K562 (cell line): ENCODE results near the gene DDIT4L. TPM values are rescaled to one million over a fixed set of nuclear protein-coding genes. Genes with fewer than 3 reads are reported as not detected.

Experiments used
- HNRNPK ChIP-seq: fragments of 200-400 bp; formaldehyde crosslinking; IDR thresholded peaks from one replicate; pipeline ENCODE4 v1.6.1; 2018; ENCODE audit warnings: mild to moderate bottlenecking, low read depth, low read length; ENCODE audit not compliant: poor library complexity, severe bottlenecking
- JUN ChIP-seq, 2 experiments: sonication (generic) in 1 of 2; formaldehyde crosslinking in 1 of 2; IDR thresholded peaks; 2 replicates each; pipeline versions ENCODE4 v1.6.1 to v1.8.0; 2012 to 2022; ENCODE audit warnings: borderline replicate concordance in 2 of 2, mild to moderate bottlenecking in 2 of 2, improper control_type of control experiment in 1 of 2, low read depth in 1 of 2, low read length in 1 of 2, missing genetic modification reagents in 1 of 2
- MIER1 ChIP-seq: fragments of 450-650 bp; IDR thresholded peaks from 2 replicates; pipeline ENCODE4 v1.6.1; 2016; ENCODE audit warnings: antibody characterized with exemption, mild to moderate bottlenecking, low read depth
- RB1 ChIP-seq: fragments of 450-650 bp; IDR thresholded peaks from 2 replicates; pipeline ENCODE4 v1.6.1; 2017; ENCODE audit warnings: low read depth, mild to moderate bottlenecking
- RBM14 ChIP-seq: fragments of 200-400 bp; formaldehyde crosslinking; IDR thresholded peaks from 2 replicates; pipeline ENCODE4 v1.6.1; 2018; ENCODE audit warnings: low read depth, mild to moderate bottlenecking, low read length, moderate library complexity, borderline replicate concordance; ENCODE audit not compliant: insufficient read depth
- RFX7 ChIP-seq: fragments of 250-450 bp; sonication (Bioruptor Pico); IDR thresholded peaks from 2 replicates; pipeline ENCODE4 v1.5.1; 2021; ENCODE audit warnings: mild to moderate bottlenecking
- ZNF124 ChIP-seq: sonication (generic); formaldehyde crosslinking; IDR thresholded peaks from 2 replicates; pipeline ENCODE4 v1.8.1; 2022; ENCODE audit warnings: missing genetic modification reagents
- ZNF134 ChIP-seq: fragments of 250-450 bp; sonication (Bioruptor Pico); conservative IDR thresholded peaks from 2 replicates; pipeline ENCODE4 v1.4.0; 2020
- polyA plus RNA-seq, 8 experiments: library from polyadenylated mRNA; depleted of rRNA in 4 of 8; stranded (reverse) in 5 of 8; unstranded in 3 of 8; fragments of >200 nt; fragmentation: Nextera tagmentation in 2 of 8; fragmentation: Illumina TruSeq in 1 of 8; extraction: Ambion mirVana in 2 of 8; extraction: Trizol in 1 of 8; gene quantifications; 2 replicates each; pipeline versions ENCODE4 v1.2.1 to v1.2.3, GENCODE V29; 2011 to 2014; ENCODE audit warnings: inconsistent platforms in 1 of 8, missing spikeins in 1 of 8
- total RNA-seq, 7 experiments: library from RNA; depleted of rRNA in 6 of 7; stranded (reverse); fragments of >200 nt in 6 of 7; fragmentation: Illumina TruSeq in 2 of 7; extraction: Trizol in 2 of 7; gene quantifications; 2 replicates each; pipeline versions ENCODE4 v1.2.1 to v1.2.3, GENCODE V29; 2011 to 2021; ENCODE audit warnings: low replicate concordance in 1 of 7
- TF ChIP-seq, protein P1 (sequence below): IDR thresholded peaks from 2 replicates; pipeline ENCODE4 v1.6.1; 2014; ENCODE audit warnings: antibody characterized with exemption
- TF ChIP-seq, protein P2 (sequence below), 2 experiments: fragments of 450-650 bp; IDR thresholded peaks; 2 replicates each; pipeline ENCODE4 v1.6.1; 2016; ENCODE audit warnings: mild to moderate bottlenecking in 2 of 2, borderline replicate concordance in 1 of 2, low read depth in 1 of 2, moderate library complexity in 1 of 2

DDIT4L gene
- total and polyA plus RNA-seq, 9 of the 15 experiments (the other 6 are each of a cell fraction or from before 2014, with no cell fraction given) = not detected

DNA sequence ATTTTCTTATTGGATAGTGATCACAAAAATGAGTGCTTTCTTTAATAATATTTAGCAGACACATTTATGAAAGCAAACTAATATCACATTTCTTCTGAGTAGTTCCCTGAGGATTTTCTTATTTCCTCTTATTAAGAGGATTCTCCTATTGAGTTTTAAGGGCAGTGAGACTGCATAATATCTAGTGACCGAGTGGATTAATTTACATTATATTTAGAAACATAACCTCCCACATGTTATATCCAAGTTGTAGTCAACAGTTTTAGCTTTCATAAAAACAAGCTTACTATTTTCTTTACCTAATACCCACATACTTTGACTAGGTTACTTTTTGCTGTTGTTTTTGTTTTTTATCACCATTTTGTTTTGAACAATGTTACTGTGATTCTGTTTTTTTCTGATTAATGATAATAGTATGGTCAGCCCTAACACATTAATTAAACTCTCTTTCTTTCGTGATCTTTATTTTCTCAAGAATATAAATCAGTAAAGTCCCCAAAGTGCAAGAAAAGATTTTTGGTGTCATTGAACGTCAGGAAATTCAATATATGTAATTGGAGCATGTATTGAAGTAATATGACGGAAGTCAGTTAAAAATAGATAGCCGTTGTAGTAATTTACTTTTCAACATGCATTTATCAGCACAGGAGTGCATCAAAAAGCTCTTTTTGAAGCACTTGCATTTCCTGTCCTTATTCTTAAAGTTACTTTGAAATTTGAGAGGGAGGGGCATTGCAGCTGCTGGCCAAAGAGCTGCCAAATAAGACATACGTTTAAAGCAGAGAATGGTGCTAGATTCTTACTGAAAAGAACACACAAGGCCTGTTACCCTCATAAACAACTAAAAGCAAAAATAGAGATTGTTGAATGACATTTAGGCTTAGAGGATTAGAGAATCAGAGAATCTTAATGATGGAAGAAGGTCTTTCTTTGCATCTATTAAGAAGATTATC is 25.2 kb downstream of the DDIT4L start (continued):
- TF ChIP-seq, protein P1, sequence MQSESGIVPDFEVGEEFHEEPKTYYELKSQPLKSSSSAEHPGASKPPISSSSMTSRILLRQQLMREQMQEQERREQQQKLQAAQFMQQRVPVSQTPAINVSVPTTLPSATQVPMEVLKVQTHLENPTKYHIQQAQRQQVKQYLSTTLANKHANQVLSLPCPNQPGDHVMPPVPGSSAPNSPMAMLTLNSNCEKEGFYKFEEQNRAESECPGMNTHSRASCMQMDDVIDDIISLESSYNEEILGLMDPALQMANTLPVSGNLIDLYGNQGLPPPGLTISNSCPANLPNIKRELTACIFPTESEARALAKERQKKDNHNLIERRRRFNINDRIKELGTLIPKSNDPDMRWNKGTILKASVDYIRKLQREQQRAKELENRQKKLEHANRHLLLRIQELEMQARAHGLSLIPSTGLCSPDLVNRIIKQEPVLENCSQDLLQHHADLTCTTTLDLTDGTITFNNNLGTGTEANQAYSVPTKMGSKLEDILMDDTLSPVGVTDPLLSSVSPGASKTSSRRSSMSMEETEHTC = no peak
- TF ChIP-seq RBM14 = no peak
- no peak for TF ChIP-seq JUN (IDR thresholded peaks at IDR 0.05; ENCODE audit: borderline replicate concordance, low read depth, low read length)
- TF ChIP-seq JUN (CRISPR knock-in tag; IDR thresholded peaks at IDR 0.05; ENCODE audit: borderline replicate concordance) = no peak
- TF ChIP-seq RB1 = no peak
- TF ChIP-seq ZNF134 (CRISPR knock-in tag) = no peak
- TF ChIP-seq, protein P2, sequence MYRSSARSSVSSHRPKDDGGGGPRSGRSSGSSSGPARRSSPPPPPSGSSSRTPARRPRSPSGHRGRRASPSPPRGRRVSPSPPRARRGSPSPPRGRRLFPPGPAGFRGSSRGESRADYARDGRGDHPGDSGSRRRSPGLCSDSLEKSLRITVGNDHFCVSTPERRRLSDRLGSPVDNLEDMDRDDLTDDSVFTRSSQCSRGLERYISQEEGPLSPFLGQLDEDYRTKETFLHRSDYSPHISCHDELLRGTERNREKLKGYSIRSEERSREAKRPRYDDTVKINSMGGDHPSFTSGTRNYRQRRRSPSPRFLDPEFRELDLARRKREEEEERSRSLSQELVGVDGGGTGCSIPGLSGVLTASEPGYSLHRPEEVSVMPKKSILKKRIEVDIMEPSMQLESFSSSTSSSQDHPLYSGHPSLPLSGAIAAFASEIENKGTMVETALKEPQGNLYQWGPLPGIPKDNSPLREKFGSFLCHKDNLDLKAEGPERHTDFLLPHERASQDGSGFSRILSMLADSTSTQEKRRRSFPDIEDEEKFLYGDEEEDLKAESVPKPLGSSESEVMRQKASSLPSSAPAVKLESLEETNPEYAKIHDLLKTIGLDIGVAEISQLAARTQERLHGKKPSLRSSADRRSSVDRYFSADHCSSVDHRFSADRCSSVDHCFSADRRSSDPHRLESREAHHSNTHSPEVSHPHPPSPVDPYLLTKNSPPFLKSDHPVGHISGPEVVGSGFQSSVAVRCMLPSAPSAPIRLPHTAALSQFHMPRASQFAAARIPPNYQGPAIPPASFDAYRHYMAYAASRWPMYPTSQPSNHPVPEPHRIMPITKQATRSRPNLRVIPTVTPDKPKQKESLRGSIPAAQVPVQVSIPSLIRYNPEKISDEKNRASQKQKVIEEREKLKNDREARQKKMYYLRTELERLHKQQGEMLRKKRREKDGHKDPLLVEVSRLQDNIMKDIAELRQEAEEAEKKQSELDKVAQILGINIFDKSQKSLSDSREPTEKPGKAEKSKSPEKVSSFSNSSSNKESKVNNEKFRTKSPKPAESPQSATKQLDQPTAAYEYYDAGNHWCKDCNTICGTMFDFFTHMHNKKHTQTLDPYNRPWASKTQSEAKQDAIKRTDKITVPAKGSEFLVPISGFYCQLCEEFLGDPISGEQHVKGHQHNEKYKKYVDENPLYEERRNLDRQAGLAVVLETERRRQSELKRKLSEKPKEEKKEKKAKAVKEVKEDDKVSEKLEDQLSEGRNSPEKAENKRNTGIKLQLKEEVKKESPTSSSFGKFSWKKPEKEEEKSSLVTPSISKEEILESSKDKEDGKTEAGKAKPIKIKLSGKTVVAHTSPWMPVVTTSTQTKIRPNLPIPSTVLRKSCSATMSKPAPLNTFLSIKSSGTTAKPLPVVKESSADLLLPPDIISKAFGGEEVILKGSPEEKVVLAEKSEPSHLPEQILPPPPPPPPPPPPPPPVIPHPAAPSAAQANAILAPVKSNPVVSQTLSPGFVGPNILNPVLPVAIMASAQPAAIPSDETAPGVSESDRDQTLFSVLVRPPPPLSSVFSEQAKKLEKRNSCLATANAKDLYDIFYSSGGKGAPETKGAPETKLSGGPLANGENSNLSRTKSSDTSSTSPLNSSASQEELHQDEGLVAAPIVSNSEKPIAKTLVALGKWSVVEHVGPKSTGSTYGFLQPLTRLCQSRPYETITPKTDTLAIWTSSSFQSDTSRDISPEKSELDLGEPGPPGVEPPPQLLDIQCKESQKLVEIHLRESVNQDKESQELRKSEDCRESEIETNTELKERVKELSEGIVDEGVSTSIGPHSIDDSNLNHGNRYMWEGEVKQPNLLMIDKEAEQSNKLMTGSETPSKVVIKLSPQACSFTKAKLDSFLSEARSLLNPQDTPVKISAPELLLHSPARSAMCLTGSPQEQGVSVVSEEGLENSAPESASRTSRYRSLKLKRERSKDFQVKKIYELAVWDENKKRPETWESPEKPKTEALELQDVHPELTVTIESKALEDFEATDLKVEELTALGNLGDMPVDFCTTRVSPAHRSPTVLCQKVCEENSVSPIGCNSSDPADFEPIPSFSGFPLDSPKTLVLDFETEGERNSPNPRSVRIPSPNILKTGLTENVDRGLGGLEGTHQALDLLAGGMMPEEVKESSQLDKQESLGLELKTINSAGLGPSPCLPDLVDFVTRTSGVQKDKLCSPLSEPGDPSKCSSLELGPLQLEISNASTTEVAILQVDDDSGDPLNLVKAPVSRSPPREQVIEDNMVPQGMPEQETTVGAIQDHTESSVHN (IDR thresholded peaks at IDR 0.05; ENCODE audit: borderline replicate concordance in 1 of 2, low read depth in 1 of 2) = no peak
- no peak for TF ChIP-seq RFX7 (CRISPR knock-in tag)
- TF ChIP-seq HNRNPK = no peak
- no peak for TF ChIP-seq MIER1
- no peak for TF ChIP-seq ZNF124 (CRISPR knock-in tag)
